ENCODE data around the gene TADA2A. TPM values are rescaled to one million over a fixed set of nuclear protein-coding genes. Genes with fewer than 3 reads are reported as not detected.

Gene TADA2A
- total RNA-seq, 1 donor from 2014 or later = 14.5 TPM

GRCh38 chr17:37462492-37462891, 55.8 kb downstream of the TADA2A start:
- H3K36me3 ChIP-seq (ENCODE audit: control insufficient read depth, insufficient read depth, low read length) = no peaks in the 10 kb centered on the region
- no peak for TF ChIP-seq CTCF (IDR thresholded peaks at IDR 0.05; ENCODE audit: insufficient read depth, low read length, poor library complexity, severe bottlenecking)
- no peak overlapping the region for H3K4me3 ChIP-seq (ENCODE audit: low read depth, low read length)
- no peaks in the 10 kb centered on the region for H3K27me3 ChIP-seq (ENCODE audit: control insufficient read depth, insufficient read depth, low read length)
- no peak for DNase-seq (ENCODE audit: low read depth)

GRCh38 chr17:37463039-37463438, 56.4 kb downstream of the TADA2A start:
- no peak overlapping the region for H3K4me3 ChIP-seq (ENCODE audit: low read depth, low read length)
- TF ChIP-seq CTCF (IDR thresholded peaks at IDR 0.05; ENCODE audit: insufficient read depth, low read length, poor library complexity, severe bottlenecking) = no peak
- no peaks in the 10 kb centered on the region for H3K36me3 ChIP-seq (ENCODE audit: control insufficient read depth, insufficient read depth, low read length)
- no peak for DNase-seq (ENCODE audit: low read depth)
- H3K27me3 ChIP-seq (ENCODE audit: control insufficient read depth, insufficient read depth, low read length) = no peaks in the 10 kb centered on the region

GRCh38 chr17:37465069-37465616, 58.5 kb downstream of the TADA2A start:
- Histone ChIP-seq H3K36me3 (ENCODE audit: control insufficient read depth, insufficient read depth, low read length) (no peaks in the 10 kb centered on the region), H3K27me3 (ENCODE audit: control insufficient read depth, insufficient read depth, low read length) (no peaks in the 10 kb centered on the region), H3K4me3 (ENCODE audit: low read depth, low read length) (no peak overlapping the region)
- TF ChIP-seq CTCF (IDR thresholded peaks at IDR 0.05; ENCODE audit: insufficient read depth, low read length, poor library complexity, severe bottlenecking) = no peak
- DNase-seq (ENCODE audit: low read depth) = no peak

- Histone ChIP-seq H3K36me3 (ENCODE audit: control insufficient read depth, insufficient read depth, low read length) (no peaks in the 10 kb centered on the region), H3K4me3 (ENCODE audit: low read depth, low read length) (no peak overlapping the region), H3K27me3 (ENCODE audit: control insufficient read depth, insufficient read depth, low read length) (no peaks in the 10 kb centered on the region)
- no peak for DNase-seq (ENCODE audit: low read depth)
- TF ChIP-seq CTCF (IDR thresholded peaks at IDR 0.05; ENCODE audit: insufficient read depth, low read length, poor library complexity, severe bottlenecking) = no peak
Measured at GRCh38 chr17:37466471-37466870, 59.8 kb downstream of the TADA2A start.

- TF ChIP-seq CTCF (IDR thresholded peaks at IDR 0.05; ENCODE audit: insufficient read depth, low read length, poor library complexity, severe bottlenecking) = no peak
- Histone ChIP-seq H3K27me3 (ENCODE audit: control insufficient read depth, insufficient read depth, low read length) (no peaks in the 10 kb centered on the region), H3K4me3 (ENCODE audit: low read depth, low read length) (no peak overlapping the region), H3K36me3 (ENCODE audit: control insufficient read depth, insufficient read depth, low read length) (no peaks in the 10 kb centered on the region)
- no peak for DNase-seq (ENCODE audit: low read depth)
Measured at GRCh38 chr17:37470181-37470580, 63.5 kb downstream of the TADA2A start.

GRCh38 chr17:37475731-37476420, 69.2 kb downstream of the TADA2A start:
- no peak for DNase-seq (ENCODE audit: low read depth)
- no peak for TF ChIP-seq CTCF (IDR thresholded peaks at IDR 0.05; ENCODE audit: insufficient read depth, low read length, poor library complexity, severe bottlenecking)
- no peaks in the 10 kb centered on the region for H3K27me3 ChIP-seq (ENCODE audit: control insufficient read depth, insufficient read depth, low read length)
- peaks cover 1% of the 10 kb centered on the region for H3K36me3 ChIP-seq (ENCODE audit: control insufficient read depth, insufficient read depth, low read length)
- H3K4me3 ChIP-seq (ENCODE audit: low read depth, low read length) = no peak overlapping the region
